H1 (cell line): ENCODE data around the gene NAA40.

Experiments used
- CBX5 ChIP-seq: fragments of 300-800, 300-1000 bp; sonication (generic); IDR thresholded peaks from 2 replicates; pipeline ENCODE4 v1.7.1; 2016; ENCODE audit warnings: antibody characterized with exemption, low read length, low read depth
- CHD2 ChIP-seq: IDR thresholded peaks from 2 replicates; pipeline ENCODE4 v1.6.1; 2012; ENCODE audit warnings: low read length, improper control_type of control experiment
- EGR1 ChIP-seq: IDR thresholded peaks from 2 replicates; pipeline ENCODE4 v1.6.1; 2011; ENCODE audit warnings: low read depth, low read length, borderline replicate concordance
- EZH2 ChIP-seq: fragments of 200-600 bp; sonication (generic); IDR thresholded peaks from 2 replicates; pipeline ENCODE4 v1.7.1; 2012; ENCODE audit warnings: low read depth, mild to moderate bottlenecking, moderate library complexity, low read length, inconsistent platforms; ENCODE audit not compliant: severe bottlenecking
- GABPA ChIP-seq: IDR thresholded peaks from 2 replicates; pipeline ENCODE4 v1.6.1; 2011; ENCODE audit warnings: mild to moderate bottlenecking, low read length, moderate library complexity, borderline replicate concordance; ENCODE audit not compliant: insufficient read depth
- HDAC2 ChIP-seq, 2 experiments: fragments of 300-600 bp in 1 of 2; sonication (generic) in 1 of 2; IDR thresholded peaks; 2 replicates each; pipeline ENCODE4 v1.6.1; 2011 to 2012; ENCODE audit warnings: low read depth in 2 of 2, low read length in 2 of 2, mild to moderate bottlenecking in 2 of 2, moderate library complexity in 2 of 2, borderline replicate concordance in 1 of 2, inconsistent platforms in 1 of 2
- POLR2AphosphoS5 ChIP-seq: IDR thresholded peaks from 2 replicates; pipeline ENCODE4 v1.6.1; 2011; ENCODE audit warnings: low read depth, low read length
- RAD21 ChIP-seq, 2 experiments: IDR thresholded peaks in 1 of 2; conservative IDR thresholded peaks in 1 of 2; 2 replicates each; pipeline ENCODE4 v1.6.1; 2011; ENCODE audit warnings: low read depth in 2 of 2, low read length in 2 of 2, improper control_type of control experiment in 1 of 2, inconsistent platforms in 1 of 2, mild to moderate bottlenecking in 1 of 2, moderate library complexity in 1 of 2
- RXRA ChIP-seq: IDR thresholded peaks from 2 replicates; pipeline ENCODE4 v1.6.1; 2011; ENCODE audit warnings: low read depth, mild to moderate bottlenecking, low read length, moderate library complexity; ENCODE audit not compliant: insufficient read depth
- TAF1 ChIP-seq: IDR thresholded peaks from 2 replicates; pipeline ENCODE4 v1.6.1; 2011; ENCODE audit warnings: mild to moderate bottlenecking, low read depth, low read length
- TBP ChIP-seq: IDR thresholded peaks from 2 replicates; pipeline ENCODE4 v1.6.1; 2011; ENCODE audit warnings: low read depth, low read length, improper control_type of control experiment
- ZNF274 ChIP-seq: IDR thresholded peaks from 2 replicates; pipeline ENCODE4 v1.7.0; 2012; ENCODE audit warnings: low read length, borderline replicate concordance; ENCODE audit errors: extremely low read depth
- TF ChIP-seq, protein P1 (sequence below), 3 experiments: IDR thresholded peaks; 1 replicate in 2 of 3; 2 replicates in 1 of 3; pipeline versions ENCODE4 v1.5.1 to v1.6.1; 2011; ENCODE audit warnings: low read length in 3 of 3, mild to moderate bottlenecking in 3 of 3, inconsistent platforms in 2 of 3, low read depth in 1 of 3, moderate library complexity in 1 of 3; ENCODE audit not compliant: insufficient read depth in 1 of 3; ENCODE audit errors: control extremely low read depth in 1 of 3
- TF ChIP-seq, protein P2 (sequence below): IDR thresholded peaks from 2 replicates; pipeline ENCODE4 v1.6.1; 2012; ENCODE audit warnings: inconsistent platforms

DNA sequence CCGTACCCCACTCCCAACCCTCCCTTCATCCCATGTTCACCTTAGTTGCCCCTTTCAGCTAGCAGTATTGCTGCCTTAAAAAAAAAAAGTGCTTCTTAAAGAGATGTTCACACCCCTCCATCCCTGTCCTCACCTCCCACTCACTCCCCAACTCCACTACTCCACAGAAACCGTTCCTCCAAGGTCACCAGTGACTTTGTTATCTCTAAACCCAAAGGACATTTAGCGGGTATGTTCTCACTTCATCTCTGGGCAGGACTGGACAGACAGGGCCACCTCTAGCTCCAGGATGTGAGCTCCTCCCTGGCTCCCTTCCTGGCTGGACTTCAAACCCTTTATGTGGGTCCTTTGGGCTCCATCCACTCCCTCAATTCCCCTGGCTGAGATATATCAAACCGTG lies 15.5 kb upstream of the NAA40 start:
- TF ChIP-seq HDAC2 (IDR thresholded peaks at IDR 0.05; ENCODE audit: borderline replicate concordance in 1 of 2, low read depth in 2 of 2, low read length in 2 of 2): no peak
- TF ChIP-seq, protein P1, sequence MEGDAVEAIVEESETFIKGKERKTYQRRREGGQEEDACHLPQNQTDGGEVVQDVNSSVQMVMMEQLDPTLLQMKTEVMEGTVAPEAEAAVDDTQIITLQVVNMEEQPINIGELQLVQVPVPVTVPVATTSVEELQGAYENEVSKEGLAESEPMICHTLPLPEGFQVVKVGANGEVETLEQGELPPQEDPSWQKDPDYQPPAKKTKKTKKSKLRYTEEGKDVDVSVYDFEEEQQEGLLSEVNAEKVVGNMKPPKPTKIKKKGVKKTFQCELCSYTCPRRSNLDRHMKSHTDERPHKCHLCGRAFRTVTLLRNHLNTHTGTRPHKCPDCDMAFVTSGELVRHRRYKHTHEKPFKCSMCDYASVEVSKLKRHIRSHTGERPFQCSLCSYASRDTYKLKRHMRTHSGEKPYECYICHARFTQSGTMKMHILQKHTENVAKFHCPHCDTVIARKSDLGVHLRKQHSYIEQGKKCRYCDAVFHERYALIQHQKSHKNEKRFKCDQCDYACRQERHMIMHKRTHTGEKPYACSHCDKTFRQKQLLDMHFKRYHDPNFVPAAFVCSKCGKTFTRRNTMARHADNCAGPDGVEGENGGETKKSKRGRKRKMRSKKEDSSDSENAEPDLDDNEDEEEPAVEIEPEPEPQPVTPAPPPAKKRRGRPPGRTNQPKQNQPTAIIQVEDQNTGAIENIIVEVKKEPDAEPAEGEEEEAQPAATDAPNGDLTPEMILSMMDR (IDR thresholded peaks at IDR 0.05; ENCODE audit: control extremely low read depth in 1 of 3, insufficient read depth in 1 of 3, low read depth in 1 of 3, low read length in 3 of 3): no peak
- TF ChIP-seq ZNF274: no peak
- TF ChIP-seq POLR2AphosphoS5: no peak
- no peak for TF ChIP-seq EZH2
- no peak for TF ChIP-seq EGR1
- no peak for TF ChIP-seq TAF1
- TF ChIP-seq, protein P2, sequence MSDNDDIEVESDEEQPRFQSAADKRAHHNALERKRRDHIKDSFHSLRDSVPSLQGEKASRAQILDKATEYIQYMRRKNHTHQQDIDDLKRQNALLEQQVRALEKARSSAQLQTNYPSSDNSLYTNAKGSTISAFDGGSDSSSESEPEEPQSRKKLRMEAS: no peak
- no peak for TF ChIP-seq RAD21 (IDR thresholded peaks at IDR 0.05 in 1 of 2, conservative IDR thresholded peaks at IDR 0.05 in 1 of 2; ENCODE audit: low read depth in 2 of 2, low read length in 2 of 2)
- no peak for TF ChIP-seq CBX5
- no peak for TF ChIP-seq CHD2
- no peak for TF ChIP-seq TBP
- TF ChIP-seq GABPA: no peak
- no peak for TF ChIP-seq RXRA
